VCaP (cell line): ENCODE measurements around the gene DEFB123.

Experiments used
- H3K27ac ChIP-seq: fragments of 450-650 bp; 2 replicates; pipeline ENCODE4 v1.5.1; 2017
- TF ChIP-seq, protein P1 (sequence below): fragments of 450-650 bp; conservative IDR thresholded peaks from 2 replicates; pipeline ENCODE4 v1.5.1; 2017; ENCODE audit warnings: mild to moderate bottlenecking, moderate library complexity

The DEFB123 gene

DNA sequence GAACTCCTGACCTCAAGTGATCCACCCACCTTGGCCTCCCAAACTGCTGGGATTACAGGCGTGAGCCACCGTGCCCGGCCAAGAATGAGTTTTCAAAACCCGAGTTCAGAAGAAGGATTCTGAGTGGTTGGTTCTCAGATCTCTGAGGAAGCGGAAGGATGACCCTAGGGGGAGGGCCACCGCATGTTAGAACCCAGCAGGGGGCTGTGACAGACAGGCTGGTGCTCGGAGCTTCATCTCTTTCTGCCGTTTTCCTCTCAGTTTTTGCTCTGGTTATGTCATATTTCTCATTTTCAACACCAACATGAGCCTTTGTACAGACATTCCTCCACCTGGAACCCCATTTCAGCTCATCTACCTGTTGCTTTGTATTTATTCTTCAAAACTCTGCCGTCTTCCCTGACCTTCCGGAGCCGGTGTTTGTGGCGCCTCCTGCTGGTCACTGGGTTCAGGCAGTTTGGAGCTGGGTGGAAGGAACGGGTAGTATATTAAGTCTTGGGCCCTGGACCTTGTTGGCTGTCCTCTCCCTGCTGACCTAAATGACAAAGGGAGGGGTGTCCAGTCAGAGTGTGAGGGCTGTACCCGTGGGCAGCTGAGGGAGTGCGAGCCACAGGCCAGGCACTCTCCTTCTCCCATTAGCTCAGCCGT, at the start of gene DEFB123:
Gene DEFB123, plus strand, starts transcription at position 621 of the 648 bp plus-strand sequence. CDS start 67 bp downstream, outside the sequence.
- TF ChIP-seq, protein P1, sequence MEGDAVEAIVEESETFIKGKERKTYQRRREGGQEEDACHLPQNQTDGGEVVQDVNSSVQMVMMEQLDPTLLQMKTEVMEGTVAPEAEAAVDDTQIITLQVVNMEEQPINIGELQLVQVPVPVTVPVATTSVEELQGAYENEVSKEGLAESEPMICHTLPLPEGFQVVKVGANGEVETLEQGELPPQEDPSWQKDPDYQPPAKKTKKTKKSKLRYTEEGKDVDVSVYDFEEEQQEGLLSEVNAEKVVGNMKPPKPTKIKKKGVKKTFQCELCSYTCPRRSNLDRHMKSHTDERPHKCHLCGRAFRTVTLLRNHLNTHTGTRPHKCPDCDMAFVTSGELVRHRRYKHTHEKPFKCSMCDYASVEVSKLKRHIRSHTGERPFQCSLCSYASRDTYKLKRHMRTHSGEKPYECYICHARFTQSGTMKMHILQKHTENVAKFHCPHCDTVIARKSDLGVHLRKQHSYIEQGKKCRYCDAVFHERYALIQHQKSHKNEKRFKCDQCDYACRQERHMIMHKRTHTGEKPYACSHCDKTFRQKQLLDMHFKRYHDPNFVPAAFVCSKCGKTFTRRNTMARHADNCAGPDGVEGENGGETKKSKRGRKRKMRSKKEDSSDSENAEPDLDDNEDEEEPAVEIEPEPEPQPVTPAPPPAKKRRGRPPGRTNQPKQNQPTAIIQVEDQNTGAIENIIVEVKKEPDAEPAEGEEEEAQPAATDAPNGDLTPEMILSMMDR: no peak
- H3K27ac ChIP-seq: no peak within 1 kb of the TSS

DNA sequence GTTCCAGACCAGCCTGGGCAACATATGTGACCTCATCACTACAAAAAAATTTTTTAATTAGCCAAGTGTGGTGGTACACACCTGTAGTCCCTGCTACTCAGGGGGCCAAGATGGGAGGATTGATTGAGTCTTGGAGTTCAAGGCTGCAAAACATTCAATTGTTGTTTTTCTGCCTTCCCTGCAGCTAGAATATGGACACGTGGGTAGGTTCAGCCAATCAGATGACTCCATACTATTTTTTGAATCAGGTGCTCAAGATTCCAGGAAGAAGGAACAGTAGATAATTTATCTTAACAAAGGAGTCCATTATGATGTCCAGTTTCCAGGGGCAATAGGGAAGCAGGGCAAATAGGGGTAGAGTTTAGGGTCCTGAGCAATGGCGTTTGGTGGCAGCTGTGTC, 47.6 kb upstream of the DEFB123 start:
- TF ChIP-seq, protein P1: no peak

DNA sequence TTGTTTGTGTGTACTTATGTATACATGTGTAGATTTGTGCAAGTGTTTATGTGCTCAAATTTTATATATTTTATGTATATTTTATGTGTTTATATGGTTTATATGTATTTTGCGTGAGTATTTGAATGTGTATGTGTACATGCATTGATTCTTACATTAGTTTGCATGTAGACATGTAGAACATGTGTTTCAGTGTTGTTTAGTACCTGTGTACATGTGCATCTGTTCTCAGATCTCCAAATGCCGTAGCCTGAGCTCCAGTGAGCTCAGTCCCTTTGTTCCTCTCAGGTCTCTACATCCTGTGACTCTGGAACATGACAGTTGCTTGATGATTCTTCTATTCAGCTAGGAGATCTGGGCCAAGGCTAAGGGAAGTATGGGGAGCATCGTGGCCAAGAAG, 45.5 kb upstream of the DEFB123 start:
- TF ChIP-seq, protein P1: no peak
- no peak overlapping the region for H3K27ac ChIP-seq

More for the DNA sequence above, 47.6 kb upstream of the DEFB123 start:
- no peak overlapping the region for H3K27ac ChIP-seq

DNA sequence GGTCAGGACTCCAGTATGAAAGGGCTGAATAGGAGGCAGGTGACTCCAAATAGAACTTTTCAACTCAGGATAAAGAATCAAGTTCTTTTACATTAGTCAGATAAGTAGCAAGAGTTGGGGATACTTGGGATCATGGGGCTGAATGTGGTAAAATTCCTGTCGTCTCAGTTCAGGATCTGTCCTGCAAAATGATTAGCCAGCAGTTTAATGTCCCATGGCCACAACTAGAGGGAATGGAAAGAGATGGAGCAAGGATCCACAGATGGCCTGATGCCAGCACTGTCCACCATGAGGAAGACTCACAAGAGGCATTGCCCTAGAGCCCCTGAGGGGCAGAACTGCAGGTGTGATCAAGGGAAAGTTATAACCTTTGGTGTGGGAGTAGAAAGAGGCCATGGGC, 36.5 kb upstream of the DEFB123 start:
- TF ChIP-seq, protein P1: no peak

DNA sequence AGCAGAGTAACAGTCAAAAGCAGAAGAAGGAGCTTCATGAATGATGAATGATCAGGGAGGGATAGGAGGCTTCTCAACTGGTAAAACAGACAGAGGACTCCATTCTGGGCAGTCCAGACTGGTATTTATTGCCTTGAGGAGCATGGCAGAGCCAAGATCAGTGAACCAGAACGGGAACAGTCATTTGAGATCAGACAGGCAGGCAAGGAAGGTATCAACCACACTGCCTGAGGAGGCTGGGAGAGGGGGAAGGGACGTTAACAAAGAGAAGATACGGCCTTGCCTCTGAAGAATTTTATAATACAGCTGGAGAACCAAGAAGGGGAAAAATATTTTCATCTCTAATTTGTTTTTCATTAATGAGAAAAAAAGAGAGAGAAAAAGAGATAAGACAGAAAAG, 34.3 kb upstream of the DEFB123 start, which contains the start of gene DEFB121:
Gene DEFB121, minus strand, starts transcription at position 101 of the 400 bp plus-strand sequence. Its CDS starts 63 bp downstream, at position 38.
- H3K27ac ChIP-seq: no peak within 1 kb of the TSS
- TF ChIP-seq, protein P1: no peak

More for the DNA sequence above, 36.5 kb upstream of the DEFB123 start:
- no peak overlapping the region for H3K27ac ChIP-seq

DNA sequence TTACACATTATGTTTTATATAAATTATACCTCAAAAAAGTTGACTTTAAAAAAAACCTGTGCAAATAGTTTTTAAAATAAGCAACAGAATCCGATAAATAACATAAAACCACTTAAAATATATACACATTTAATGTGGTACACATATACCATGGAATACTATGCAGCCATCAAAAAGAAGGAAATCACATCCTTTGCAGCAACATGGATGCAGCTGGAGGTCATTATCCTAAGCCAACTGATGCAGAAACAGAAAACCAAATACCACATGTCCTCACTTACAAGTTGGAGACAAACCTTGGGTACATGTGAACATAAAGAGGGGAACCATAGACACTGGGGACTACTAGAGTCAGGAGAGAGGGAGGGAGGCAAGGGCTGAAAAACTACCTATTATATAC, 30.4 kb upstream of the DEFB123 start:
- TF ChIP-seq, protein P1: no peak
- no peak overlapping the region for H3K27ac ChIP-seq

- H3K27ac ChIP-seq: no peak overlapping the region
- TF ChIP-seq, protein P1: no peak
These were observed 26.1 kb upstream of the DEFB123 start for GRCh38 chr20:31414381-31414780.
